Thyroid gland (tissue), 4 donors: ENCODE results near the gene CFAP210.

Source experiments
- CTCF ChIP-seq, 6 experiments: fragments of 200-600 bp in 3 of 6; fragments of 450-650 bp in 3 of 6; sonication (generic) in 3 of 6; IDR thresholded peaks; one replicate each; pipeline ENCODE4 v1.5.1; 2016 to 2019; ENCODE audit warnings: antibody characterized with exemption in 6 of 6, mild to moderate bottlenecking in 2 of 6, inconsistent platforms in 1 of 6, moderate library complexity in 1 of 6
- POLR2A ChIP-seq, 2 donors: fragments of 450-650 bp; IDR thresholded peaks; one replicate each; pipeline ENCODE4 v1.6.1; 2017; ENCODE audit warnings: antibody characterized with exemption in 2 of 2, mild to moderate bottlenecking in 2 of 2, moderate library complexity in 1 of 2

GRCh38 chr2:169690958-169691357 is 3.2 kb downstream of the CFAP210 start:
- no peak for TF ChIP-seq CTCF (IDR thresholded peaks at IDR 0.05)
- no peak for TF ChIP-seq POLR2A (IDR thresholded peaks at IDR 0.05)
